LNCaP clone FGC (cell line): ENCODE measurements around the gene RGS9.

ENCODE experiments used
- DNase-seq: peaks from one replicate; pipeline ENCODE4 v3.0.0-alpha.2; 2011; ENCODE audit warnings: low read depth
- H3K4me3 ChIP-seq: 2 replicates; pipeline ENCODE4 v1.5.1; 2011; ENCODE audit warnings: mild to moderate bottlenecking, low read depth, low read length, control low read depth
- CTCF ChIP-seq: IDR thresholded peaks from 2 replicates; pipeline ENCODE4 v1.5.1; 2012; ENCODE audit warnings: mild to moderate bottlenecking; ENCODE audit not compliant: control insufficient read depth, insufficient read depth; ENCODE audit errors: extremely low read depth

The RGS9 gene

GRCh38 chr17:65270499-65271253 lies 133.5 kb downstream of the RGS9 start:
- TF ChIP-seq CTCF = no peak
- no peak for DNase-seq

GRCh38 chr17:65271296-65271695 lies 134.1 kb downstream of the RGS9 start:
- no peak overlapping the region for H3K4me3 ChIP-seq
- no peak for TF ChIP-seq CTCF
- no peak for DNase-seq

More at GRCh38 chr17:65270499-65271253, 133.5 kb downstream of the RGS9 start:
- no peak overlapping the region for H3K4me3 ChIP-seq
